8988T (cell line): ENCODE data around the gene HIC2.
"Not testable (repeated sequence)": the region's sequence is repeated elsewhere in the genome, so short reads cannot be mapped to it uniquely, and the experiment has no call there.

Source experiments
- DNase-seq: peaks from one replicate; pipeline ENCODE4 v3.0.0; 2011

Gene HIC2

GRCh38 chr22:21435998-21436810 lies 19.0 kb downstream of the HIC2 start:
- not testable (repeated sequence) for DNase-seq

GRCh38 chr22:21438013-21438412 lies 20.8 kb downstream of the HIC2 start:
- not testable (repeated sequence) for DNase-seq

DNA sequence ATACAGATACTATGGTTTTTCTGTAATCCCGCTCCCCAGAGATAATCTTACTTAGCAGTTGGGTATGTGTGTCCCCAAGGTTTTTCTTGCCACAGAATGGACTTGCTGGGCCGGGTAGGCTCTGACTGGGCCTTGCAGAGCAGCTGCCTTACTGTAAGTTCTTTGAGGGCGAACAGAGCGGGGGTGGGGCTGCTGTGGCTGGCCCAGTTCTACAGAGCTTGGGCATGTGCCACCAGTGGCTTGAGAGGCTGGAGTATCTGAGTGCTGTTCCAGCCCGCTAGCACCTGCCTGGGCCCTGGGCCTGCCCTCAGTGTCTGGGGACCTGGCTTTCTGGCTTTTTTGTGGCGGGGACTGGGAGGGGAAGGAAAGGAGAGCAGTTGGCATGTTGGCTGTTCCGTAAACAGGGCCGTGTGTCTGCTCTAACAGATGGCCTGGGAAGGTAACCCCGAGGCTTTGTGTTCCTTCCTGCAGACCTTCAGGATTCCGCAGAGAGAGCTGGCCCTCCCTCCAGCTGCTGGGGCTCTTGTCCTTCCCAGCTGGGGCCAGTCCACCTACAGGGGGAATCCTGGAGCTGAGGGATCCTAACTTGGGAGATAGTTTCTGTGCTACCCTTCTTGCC lies 23.0 kb downstream of the HIC2 start:
- DNase-seq, result not testable (repeated sequence)

GRCh38 chr22:21440676-21441075 lies 23.5 kb downstream of the HIC2 start:
- not testable (repeated sequence) for DNase-seq

DNA sequence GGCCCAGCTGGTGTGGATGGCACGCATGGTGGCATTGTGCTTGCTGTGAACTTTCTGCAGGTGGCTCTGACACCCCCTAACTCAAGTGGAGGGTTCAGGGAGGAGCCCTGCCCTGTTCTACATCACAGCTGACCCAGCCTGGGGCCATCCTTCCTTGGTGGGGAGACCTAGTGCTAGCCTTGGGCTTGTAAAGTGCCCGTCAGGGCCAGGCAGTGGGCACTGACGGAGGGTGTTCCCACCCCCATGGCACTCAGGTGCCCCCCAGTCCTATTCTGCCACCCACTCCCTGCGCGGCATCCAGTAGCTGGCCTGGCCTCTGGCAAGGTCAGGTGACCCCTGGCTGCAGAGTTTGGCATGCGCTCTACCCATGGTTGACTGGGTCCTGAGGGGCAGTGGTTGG lies 24.0 kb downstream of the HIC2 start:
- DNase-seq, result not testable (repeated sequence)

DNA sequence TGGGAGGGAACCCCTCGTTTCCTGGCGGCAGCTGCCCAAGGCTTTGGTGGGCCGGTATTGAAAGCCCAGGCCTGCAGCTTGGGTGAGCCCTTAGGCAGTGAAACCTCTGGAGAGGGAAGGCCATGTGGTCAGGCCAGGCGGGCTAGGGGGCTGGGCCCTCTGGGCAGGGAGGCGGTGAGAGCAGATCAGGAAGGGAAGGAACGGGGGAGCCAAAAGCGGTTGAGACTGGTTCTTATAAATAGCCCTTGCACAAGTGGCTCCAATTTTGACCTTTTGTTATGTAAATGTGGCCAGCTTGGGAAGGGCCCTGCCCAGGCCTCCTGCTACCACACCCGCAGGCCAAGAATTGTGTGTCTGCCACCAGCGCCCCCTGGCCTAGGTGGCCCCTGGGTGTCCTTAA lies 25.0 kb downstream of the HIC2 start:
- not testable (repeated sequence) for DNase-seq

- DNase-seq, result not testable (repeated sequence)
These were observed 25.5 kb downstream of the HIC2 start for GRCh38 chr22:21442646-21443045.

DNA sequence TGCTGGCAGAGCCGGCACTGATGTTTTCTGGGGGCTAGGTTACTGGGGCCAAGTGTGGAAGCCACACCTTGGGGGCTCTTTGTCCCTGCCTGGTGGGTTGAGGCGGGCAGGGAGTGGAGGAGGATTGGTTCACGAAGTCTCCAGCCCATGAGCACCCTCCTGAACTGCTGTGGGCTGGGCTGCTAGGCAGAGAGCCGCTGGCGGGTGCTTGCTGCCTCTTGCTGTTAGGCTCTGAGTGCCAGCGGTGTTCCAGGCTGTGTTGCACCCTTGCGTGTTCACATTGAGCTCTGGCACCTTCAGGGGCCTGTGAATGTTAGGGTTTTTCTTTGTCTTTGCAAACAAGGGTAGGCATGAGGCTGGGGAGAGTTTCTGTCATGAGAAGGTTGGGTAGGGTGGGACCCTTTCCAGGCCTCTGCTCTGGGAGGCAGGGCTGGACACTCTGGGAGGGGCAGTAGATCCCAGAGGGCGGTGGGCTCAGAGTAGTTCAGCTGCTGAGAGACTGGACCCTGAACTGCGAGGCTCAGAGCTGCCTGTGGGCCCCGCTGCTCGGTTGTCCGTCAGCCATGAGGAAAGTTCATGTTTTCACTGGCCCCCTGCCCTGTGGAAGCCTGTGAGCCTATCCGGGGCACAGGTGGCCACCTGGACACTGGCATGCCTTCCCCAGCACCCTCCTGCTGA lies 26.0 kb downstream of the HIC2 start:
- no peak for DNase-seq

- DNase-seq, result no peak
These were observed 26.7 kb downstream of the HIC2 start for GRCh38 chr22:21443735-21444421.

DNA sequence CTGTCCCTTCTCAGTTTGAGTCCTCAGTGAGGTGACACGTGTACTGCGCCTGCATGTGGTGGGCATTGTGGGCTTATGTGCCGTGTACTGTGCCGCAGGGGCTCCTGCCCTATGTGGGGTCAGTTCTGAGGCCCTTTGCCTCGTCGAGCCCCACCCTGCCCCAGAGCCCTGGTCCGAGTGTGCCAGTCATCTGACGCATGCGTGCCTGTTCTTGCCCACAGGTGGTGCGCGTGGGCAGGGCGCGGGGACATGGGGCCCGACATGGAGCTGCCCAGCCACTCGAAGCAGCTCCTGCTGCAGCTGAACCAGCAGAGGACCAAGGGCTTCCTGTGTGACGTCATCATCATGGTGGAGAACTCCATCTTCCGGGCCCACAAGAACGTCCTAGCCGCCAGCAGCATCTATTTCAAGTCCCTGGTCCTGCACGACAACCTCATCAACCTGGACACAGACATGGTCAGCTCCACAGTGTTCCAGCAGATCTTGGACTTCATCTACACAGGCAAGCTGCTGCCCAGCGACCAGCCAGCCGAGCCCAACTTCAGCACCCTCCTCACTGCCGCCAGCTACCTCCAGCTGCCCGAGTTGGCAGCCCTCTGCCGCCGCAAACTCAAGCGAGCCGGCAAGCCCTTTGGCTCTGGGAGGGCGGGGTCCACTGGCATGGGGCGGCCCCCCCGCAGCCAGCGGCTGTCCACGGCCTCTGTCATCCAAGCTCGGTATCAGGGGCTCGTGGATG lies 27.7 kb downstream of the HIC2 start:
- no peak for DNase-seq

GRCh38 chr22:21445437-21446127 lies 28.4 kb downstream of the HIC2 start:
- DNase-seq, result no peak

GRCh38 chr22:21446128-21446826 lies 29.1 kb downstream of the HIC2 start:
- no peak for DNase-seq

GRCh38 chr22:21446827-21447690 lies 29.9 kb downstream of the HIC2 start:
- DNase-seq, result no peak

DNA sequence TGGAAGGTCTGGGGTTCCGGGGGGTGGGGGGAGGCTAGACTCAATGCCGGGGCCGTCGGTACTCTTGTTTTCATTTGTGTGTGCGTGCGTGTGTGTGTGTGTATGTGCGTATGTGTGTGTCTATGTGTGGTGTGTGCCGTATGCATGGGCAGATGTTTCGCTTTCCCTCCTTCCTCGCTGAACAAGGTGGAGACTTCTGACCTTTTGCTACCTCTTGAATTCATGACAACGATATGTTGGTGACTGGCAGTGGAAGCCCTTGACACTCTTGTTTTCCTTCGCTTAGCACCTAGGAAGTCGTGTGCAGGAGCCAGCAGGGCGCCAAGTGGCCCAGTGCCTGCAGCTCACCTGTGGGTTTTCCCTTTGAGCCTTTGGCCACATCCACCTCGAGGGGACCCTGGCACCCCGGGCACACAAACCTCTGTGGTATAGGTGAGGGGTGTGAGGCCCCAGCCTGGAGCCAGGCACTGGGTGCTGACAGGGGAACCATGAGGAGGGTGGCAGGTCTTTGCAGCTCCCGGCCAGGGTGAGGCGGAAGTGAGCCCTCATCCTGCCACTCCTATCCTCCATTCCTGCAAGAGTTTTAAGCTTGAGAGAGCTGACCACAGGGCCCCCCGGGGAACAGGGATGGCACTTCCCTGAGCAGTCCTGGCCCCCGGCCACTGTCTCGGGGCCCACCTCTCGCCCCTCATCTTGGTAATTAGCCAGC lies 30.7 kb downstream of the HIC2 start:
- no peak for DNase-seq

DNA sequence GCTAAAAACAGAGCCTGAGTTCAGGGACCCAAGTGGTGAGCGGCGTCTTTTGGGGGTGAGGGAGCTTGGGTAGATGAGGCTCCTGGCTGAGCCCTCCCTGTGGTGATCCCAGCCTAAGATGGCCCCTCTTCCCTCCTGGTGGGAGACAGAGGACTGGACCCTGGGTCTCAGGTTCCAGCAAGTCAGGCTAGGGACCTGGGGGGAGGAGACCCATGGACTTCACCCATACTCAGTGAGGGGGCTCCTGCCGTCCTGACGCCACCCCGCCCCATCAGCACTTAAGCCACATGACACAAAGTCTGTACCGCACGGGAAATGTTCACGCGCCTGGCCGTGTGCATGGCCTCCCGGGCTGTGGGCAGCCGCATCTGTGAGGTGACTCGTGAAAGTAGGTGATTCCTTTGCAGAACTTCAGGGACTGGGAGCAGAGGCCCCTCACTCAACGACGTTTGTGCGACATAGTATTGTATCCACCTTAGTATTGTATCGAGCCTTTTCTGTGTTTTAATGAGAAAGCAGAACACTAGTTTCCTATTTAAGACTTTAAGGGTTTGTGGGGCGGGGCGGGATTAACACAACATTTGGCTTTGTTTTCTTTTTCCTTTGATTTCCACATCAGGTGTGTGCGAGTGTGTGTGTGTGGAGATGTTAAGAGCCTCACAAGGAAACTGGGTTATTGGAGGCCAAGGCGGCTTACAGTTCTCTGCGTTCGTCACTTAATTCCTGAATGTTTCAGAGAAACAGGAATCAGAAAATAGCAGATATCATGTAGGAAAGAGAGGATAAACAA lies 31.7 kb downstream of the HIC2 start:
- DNase-seq, result no peak

- no peak for DNase-seq
These were observed 32.6 kb downstream of the HIC2 start for GRCh38 chr22:21449531-21450319.

DNA sequence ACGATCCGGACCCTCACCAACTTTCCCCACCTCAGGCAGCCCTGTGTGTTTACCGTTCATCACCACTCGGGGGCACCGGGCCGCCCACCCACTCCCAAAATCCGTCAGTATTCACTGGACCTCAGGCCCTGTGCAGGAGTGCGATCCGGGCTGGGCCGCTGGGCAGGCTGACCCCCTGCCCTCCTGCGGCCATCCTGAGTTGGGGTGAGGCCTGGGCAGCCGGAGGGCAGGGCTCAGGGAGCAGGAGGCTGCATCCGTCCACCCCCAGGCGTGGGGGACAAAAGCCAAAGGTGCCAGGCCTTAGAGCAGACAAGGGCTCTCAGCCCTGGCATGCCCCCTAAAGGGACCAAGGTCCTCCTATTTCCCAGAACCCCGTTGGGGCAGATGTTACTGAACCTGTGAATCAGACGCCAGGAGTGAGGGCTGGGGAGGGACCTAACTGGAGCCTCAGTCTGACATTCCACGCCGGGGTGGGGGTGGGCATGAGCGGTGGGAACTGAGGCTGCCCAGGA lies 33.2 kb downstream of the HIC2 start:
- no peak for DNase-seq
